SHP77 (cell line): ENCODE results near the gene REC114.
"Not testable (repeated sequence)": the region's sequence is repeated elsewhere in the genome, so short reads cannot be mapped to it uniquely, and the experiment has no call there.

Experiments used
- DNase-seq, 2 experiments: peaks; one replicate each; lab custom pipeline; 2025; lab: John Stamatoyannopoulos, UW

The REC114 gene

DNA sequence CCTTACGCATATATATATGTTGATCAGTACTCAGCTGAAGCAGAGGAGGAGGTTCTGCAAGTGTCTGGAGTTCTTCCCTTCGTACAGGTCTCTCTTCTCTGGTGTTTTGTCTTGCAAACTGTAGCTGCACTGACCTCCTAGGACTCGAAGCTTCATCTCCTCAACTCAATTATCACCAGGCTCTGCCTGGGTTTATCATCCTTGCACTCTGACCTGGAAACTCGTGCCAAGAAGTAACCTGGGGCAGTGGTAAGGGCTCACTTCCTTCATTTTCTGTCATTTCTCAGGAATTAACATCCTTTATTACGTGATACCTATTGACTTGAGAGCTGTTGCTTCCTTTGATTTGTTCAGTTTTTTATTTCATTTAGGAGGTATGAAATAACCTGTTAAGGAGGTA, 14.4 kb downstream of the REC114 start:
- DNase-seq = no peak

DNA sequence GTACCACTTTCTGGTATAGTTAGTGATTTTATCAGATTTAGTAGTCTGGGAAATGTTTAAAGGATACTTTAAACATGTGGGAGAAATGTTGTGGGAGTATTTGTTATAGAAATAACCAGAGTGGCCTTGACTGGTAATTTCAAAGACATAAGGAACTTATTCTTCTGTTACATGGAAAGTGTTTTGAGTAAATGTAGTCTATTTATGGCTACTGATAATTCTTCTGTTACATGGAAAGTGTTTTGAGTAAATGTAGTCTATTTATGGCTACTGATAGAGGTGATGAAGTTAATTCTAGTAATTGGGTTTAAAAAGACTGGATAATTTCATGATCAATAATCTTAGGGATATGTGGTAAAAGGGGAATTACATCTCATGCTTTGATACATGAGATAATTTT, 17.7 kb downstream of the REC114 start:
- DNase-seq = no peak

DNA sequence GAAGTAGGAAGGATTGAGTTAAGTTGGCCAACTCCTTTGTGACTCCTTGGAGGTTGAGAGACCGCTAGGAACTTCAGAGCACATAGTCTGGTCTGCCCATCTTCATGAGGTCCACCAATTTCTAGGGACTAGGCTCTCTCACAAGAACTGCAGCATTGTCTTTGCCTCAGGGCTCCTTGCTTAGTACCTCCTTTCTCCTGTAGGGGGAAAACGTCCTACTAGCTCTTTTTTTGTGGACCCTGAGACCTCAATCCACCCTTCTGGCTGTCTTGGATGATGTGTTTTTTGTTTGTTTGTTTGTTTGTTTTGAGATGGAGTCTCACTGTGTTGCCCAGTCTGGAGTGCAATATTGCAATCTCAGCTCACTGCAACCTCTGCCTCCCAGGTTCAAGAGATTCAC, 21.6 kb downstream of the REC114 start:
- DNase-seq = no peak

DNA sequence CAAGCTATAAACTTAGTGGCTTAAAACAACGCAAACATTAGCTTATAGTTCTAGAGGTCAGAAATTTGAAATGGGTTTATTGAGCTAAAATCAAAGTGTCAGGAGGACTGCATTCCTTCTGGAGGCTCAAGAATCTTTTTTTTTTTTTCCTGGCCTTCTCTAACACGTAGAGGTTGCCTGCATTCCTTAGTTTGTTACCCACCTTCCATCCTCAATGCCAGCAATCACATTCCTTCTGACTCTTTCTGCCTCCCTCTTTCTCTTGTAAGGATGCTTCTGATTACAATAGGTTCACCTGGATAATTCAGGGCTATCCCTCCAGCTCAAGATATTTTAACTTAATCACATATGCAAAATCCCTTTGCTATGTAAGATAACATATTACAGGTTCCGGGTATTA, 24.8 kb downstream of the REC114 start:
- DNase-seq = no peak

- no peak for DNase-seq
Observed at GRCh38 chr15:73474785-73475184, 31.8 kb downstream of the REC114 start.

DNA sequence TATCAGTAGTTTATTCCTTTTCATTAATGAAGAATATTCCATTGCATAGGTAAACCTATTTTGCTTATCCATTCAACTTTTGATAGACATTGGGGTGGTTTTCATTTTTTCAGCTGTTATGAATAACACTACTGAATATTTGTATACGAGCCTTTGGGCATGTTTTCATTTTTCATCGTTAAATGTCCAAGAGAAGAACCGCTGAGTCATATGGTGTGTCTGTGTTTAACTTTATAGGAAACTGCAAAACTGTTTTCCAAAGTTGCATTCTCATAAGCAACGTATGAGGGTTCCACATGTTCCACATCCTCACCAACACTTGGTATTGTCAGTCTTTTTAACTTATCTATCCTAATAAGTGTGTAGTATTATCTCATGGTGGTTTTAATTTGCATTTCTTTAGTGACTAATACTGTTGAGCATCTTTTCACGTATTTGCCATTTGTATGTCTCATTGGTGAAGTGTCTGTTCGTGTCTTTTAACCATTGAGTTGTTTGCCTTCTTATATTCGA, 33.8 kb downstream of the REC114 start:
- no peak for DNase-seq

- no peak for DNase-seq
Observed at GRCh38 chr15:73480050-73480449, 37.1 kb downstream of the REC114 start.

GRCh38 chr15:73482166-73482565, 39.2 kb downstream of the REC114 start:
- DNase-seq = no peak

DNA sequence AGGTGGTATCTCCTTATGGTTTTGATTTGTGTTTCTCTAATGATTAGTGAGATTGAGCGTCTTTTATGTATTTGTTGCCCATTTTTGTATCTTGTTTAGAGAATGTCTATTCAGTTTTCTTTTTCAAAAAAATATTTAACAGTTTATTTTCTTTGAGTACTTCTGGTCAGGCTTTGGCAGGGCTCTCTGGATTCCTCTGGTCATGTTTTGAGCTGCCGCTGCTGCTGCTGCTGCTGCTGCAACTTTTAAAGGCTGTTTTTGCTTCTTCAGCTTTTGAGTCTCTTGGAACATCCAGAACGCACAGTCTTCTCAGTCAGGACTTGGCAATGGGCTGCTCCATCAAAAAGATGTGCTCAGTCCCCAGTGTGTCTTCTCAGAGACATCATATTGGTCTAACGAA, 40.1 kb downstream of the REC114 start:
- no peak for DNase-seq

DNA sequence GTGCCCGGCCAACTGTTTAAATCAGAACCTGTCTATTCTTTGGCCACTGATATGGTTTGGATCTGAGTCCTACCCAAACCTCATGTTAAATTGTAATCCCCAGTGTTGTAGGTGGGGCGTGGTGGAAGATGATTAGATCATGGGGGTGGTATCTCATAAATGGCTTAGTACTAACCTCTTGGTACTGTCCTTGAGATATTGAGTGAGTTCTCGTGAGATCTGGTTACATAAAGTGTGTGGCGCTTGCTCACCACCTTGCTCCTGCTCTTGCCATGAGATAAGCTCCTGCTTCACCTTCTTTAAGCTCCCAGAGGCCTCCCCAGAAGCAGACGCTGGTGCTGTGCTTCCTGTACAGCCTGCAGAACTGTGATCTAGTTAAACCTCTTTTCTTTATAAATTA, 42.4 kb downstream of the REC114 start:
- DNase-seq = no peak

GRCh38 chr15:73485885-73486284, 42.9 kb downstream of the REC114 start:
- DNase-seq = not testable (repeated sequence)

DNA sequence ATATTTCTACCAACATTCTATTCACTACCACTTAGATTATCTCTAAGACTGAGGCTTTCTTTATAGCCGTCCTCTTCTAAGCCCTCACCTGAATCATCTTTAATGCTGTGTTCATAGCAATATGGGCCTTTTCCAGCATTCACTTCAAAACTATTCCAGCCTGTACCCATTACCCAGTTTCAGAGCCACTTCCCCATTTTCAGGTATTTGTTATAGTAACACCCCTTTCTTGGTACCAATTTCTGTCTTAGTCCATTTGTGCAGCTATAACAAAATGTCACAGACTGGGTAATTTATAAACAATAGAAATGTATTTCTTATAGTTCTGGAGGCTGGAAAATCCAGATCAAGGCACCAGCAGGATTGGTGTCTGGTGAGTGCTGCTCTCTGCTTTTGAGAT, 45.7 kb downstream of the REC114 start:
- DNase-seq = no peak

- no peak for DNase-seq
Observed at GRCh38 chr15:73493922-73494321, 51.0 kb downstream of the REC114 start.

GRCh38 chr15:73495181-73495580, 52.2 kb downstream of the REC114 start:
- no peak for DNase-seq

DNA sequence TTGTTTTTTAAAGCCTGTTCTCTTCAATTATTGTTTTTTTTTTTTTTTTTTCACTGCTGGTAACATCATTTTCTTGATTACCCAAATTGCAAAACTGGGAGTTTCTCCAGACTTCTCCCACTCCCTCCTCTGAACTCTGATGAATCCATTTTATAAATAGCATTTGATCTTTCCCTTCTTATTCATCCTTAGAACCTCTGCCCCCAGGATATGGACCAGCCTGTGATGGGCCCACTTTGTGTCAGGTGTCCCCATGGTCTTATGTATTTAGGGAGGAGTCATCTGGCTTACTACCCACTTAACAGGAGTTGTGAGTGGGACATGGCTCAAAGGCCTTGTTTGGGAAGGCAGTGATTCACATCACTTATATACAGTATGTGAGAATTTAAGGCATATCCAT, 57.7 kb downstream of the REC114 start:
- no peak for DNase-seq

GRCh38 chr15:73504885-73505284, 61.9 kb downstream of the REC114 start:
- DNase-seq = no peak

GRCh38 chr15:73515527-73515926, 72.6 kb downstream of the REC114 start:
- no peak for DNase-seq

DNA sequence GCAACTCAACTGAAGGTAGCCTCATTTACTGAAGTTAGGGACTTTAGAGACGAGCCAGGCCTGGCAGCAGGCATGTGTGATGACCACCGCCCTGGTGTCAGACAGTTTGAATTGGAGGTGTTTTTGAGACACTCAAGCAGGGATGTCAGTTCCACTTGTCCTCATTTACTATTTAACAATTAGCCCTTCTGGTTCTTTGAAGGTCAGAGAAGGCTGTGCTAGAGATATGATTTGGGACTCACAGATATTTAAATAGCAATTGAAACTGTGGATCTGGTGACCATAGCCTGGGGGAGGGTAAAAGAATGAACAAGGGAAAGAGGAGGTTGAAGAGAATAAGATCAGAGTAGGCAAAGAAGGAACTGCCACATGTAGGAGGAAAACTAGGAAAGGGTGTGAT, 74.6 kb downstream of the REC114 start:
- no peak for DNase-seq

DNA sequence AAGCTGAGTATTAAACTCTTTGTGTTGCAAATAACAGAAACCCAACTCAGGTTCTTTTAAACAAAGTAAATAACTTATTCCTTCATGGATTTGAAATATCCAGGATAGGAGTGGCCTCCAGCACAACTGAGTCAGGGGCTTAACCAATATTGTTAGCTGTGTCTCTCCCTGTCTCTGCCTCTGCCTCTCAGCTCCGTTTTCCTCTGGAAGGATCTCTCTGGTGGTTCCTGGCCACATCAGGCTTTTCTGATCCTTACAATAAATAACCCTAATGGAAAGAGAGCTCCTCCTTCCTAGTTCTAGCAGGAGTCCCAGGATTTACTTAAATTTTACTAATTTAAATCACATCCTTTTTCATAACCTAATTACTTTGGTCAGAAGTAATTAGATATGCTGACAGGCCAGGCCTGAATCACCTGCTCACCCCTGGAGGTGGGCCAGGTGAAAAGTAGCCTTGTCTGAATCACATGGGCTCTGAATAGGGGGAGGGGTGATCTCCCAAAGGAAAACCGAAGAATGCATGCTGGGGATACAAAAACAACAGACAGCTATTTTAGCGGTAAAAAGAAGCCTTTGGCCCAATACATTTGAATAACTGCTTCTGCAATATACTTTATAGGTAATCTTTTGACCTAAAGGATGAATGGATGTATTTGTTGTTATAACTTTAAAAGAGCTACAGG, 75.4 kb downstream of the REC114 start:
- DNase-seq = peak in 1 of 2 experiments; percentile 17

- no peak for DNase-seq
Observed at GRCh38 chr15:73518876-73519733, 76.1 kb downstream of the REC114 start.

DNA sequence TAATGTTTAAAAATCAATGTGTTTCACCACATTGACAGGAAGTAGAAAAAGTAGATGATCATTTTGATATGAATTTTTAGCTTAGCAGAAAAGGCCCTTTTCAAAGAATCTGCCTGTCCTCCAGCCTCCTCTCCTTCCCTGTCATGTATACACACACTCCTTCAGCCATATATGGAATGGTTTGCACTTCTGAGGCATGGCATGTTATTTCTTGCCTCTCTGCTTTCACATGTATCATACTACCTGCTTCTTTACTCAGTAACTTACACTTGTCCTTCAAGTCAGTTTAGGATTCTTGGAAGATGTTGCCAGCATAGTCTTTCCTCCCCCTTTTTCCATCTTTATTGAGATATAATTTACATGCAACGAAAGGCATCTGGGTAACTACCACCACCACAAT, 79.0 kb downstream of the REC114 start:
- no peak for DNase-seq

DNA sequence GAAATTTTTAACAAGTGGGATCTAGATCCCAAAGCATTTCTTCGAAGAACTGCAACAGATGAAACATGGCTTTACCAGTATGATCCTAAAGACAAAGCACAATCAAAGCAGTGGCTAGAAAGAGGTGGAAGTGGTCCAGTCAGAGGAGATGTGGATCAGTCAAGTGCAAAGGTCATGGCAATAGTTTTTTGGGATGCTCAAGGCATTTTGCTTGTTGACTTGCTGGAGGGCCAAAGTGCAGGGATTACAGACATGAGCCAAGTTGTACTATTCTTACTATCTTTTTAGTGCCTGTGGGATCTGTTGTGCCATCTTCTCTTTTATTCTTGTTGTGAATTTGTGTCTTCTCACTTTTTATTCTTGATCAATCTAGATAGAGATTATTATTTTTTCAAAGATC, 82.0 kb downstream of the REC114 start:
- no peak for DNase-seq

GRCh38 chr15:73527598-73527997, 84.6 kb downstream of the REC114 start:
- no peak for DNase-seq
